ENCODE data around the gene MAEA. TPM values are rescaled to one million over a fixed set of nuclear protein-coding genes. Genes with fewer than 3 reads are reported as not detected.

The MAEA gene
- total and polyA plus RNA-seq, 9 of the 15 experiments (the other 6 are each of a cell fraction or from before 2014, with no cell fraction given): 2.1 to 86.5 (median 45.0) TPM

DNA sequence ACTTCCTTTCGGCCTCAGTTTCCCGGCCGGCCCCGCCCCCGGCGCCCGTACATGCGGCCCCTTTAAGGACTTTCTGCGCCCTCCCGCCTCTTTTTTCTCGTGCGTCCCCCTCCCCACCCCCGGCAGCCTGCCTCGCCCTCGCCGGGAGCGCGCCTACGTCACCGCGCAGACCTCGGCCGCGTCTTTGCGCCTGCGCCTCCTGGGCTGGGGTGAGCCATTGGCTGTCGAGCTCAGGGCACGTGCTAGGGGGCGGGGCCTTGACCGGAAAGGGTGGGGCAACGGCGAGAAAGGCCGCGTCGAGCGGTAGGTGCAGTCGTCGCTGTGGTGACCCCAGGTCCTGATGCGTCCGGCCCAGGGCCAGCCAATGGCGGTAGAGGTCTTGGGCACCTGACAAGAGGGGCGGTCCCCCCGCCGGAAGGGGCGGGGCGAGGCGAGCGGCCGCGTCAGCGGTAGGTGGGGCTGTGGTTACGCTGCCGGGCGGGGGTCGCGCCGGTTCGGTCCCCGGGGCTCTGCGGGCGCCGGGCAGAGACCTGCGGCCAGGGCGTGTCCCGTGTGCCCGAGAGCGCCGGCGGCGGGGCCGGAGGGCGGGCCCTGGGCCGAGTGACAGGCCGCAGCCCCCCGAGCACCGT, 57.2 kb downstream of the MAEA start, which contains the start of gene UVSSA (continued):
- no peak for TF ChIP-seq TRIM28 (IDR thresholded peaks at IDR 0.05)
- TF ChIP-seq, protein P1, sequence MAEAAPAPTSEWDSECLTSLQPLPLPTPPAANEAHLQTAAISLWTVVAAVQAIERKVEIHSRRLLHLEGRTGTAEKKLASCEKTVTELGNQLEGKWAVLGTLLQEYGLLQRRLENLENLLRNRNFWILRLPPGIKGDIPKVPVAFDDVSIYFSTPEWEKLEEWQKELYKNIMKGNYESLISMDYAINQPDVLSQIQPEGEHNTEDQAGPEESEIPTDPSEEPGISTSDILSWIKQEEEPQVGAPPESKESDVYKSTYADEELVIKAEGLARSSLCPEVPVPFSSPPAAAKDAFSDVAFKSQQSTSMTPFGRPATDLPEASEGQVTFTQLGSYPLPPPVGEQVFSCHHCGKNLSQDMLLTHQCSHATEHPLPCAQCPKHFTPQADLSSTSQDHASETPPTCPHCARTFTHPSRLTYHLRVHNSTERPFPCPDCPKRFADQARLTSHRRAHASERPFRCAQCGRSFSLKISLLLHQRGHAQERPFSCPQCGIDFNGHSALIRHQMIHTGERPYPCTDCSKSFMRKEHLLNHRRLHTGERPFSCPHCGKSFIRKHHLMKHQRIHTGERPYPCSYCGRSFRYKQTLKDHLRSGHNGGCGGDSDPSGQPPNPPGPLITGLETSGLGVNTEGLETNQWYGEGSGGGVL (CRISPR knock-in tag; IDR thresholded peaks at IDR 0.05): no peak
- TF ChIP-seq, protein P2, sequence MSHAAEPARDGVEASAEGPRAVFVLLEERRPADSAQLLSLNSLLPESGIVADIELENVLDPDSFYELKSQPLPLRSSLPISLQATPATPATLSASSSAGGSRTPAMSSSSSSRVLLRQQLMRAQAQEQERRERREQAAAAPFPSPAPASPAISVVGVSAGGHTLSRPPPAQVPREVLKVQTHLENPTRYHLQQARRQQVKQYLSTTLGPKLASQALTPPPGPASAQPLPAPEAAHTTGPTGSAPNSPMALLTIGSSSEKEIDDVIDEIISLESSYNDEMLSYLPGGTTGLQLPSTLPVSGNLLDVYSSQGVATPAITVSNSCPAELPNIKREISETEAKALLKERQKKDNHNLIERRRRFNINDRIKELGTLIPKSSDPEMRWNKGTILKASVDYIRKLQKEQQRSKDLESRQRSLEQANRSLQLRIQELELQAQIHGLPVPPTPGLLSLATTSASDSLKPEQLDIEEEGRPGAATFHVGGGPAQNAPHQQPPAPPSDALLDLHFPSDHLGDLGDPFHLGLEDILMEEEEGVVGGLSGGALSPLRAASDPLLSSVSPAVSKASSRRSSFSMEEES (CRISPR knock-in tag; IDR thresholded peaks at IDR 0.05): peak; percentile 79
- TF ChIP-seq ZNF707 (CRISPR knock-in tag; conservative IDR thresholded peaks at IDR 0.05): no peak
- TF ChIP-seq JUN (IDR thresholded peaks at IDR 0.05; ENCODE audit: borderline replicate concordance, low read depth, low read length): peak; percentile 52; the same call in 1 of the 2 replicates
- TF ChIP-seq JUN (CRISPR knock-in tag; IDR thresholded peaks at IDR 0.05; ENCODE audit: borderline replicate concordance): peak; percentile 66; the same call in 1 of the 2 replicates
- TF ChIP-seq RBFOX2 (IDR thresholded peaks at IDR 0.05; ENCODE audit: low read depth, low read length): peak; percentile 76; the same call in 1 of the 2 replicates
- TF ChIP-seq GATAD2A (IDR thresholded peaks at IDR 0.05): no peak
